ENCODE data around the gene FAM53B.

The FAM53B gene

GRCh38 chr10:124644236-124644635 is 99.9 kb downstream of the FAM53B start:
- no peak for DNase-seq

GRCh38 chr10:124643330-124644009 is 100.7 kb downstream of the FAM53B start:
- no peak for DNase-seq

GRCh38 chr10:124642088-124642710 is 102.0 kb downstream of the FAM53B start:
- peak; percentile 67 for DNase-seq

GRCh38 chr10:124641282-124642087 is 102.7 kb downstream of the FAM53B start:
- peak; percentile 96 for DNase-seq

GRCh38 chr10:124640538-124641231 is 103.5 kb downstream of the FAM53B start:
- DNase-seq = peak; percentile 96

- no peak for DNase-seq
These were observed 104.1 kb downstream of the FAM53B start for GRCh38 chr10:124640056-124640455.

GRCh38 chr10:124639646-124640045 is 104.5 kb downstream of the FAM53B start:
- no peak for DNase-seq

GRCh38 chr10:124639206-124639605 is 105.0 kb downstream of the FAM53B start:
- no peak for DNase-seq

- no peak for DNase-seq
These were observed 106.4 kb downstream of the FAM53B start for GRCh38 chr10:124637746-124638145.

- no peak for DNase-seq
These were observed 107.0 kb downstream of the FAM53B start for GRCh38 chr10:124637091-124637700.

- DNase-seq = no peak
These were observed 107.7 kb downstream of the FAM53B start for GRCh38 chr10:124636271-124636995.

GRCh38 chr10:124632566-124632965 is 111.6 kb downstream of the FAM53B start:
- DNase-seq = no peak

- DNase-seq = no peak
These were observed 112.1 kb downstream of the FAM53B start for GRCh38 chr10:124632064-124632531.

GRCh38 chr10:124630551-124630950 is 113.6 kb downstream of the FAM53B start:
- DNase-seq = no peak

- no peak for DNase-seq
These were observed 114.3 kb downstream of the FAM53B start for GRCh38 chr10:124629842-124630241.

GRCh38 chr10:124629415-124629814 is 114.8 kb downstream of the FAM53B start:
- no peak for DNase-seq

- DNase-seq = no peak
These were observed 115.5 kb downstream of the FAM53B start for GRCh38 chr10:124628676-124629021.

- no peak for DNase-seq
These were observed 116.1 kb downstream of the FAM53B start for GRCh38 chr10:124627866-124628675.

- DNase-seq = no peak
These were observed 117.3 kb downstream of the FAM53B start for GRCh38 chr10:124626759-124627380.

- DNase-seq = no peak
These were observed 118.3 kb downstream of the FAM53B start for GRCh38 chr10:124625831-124626238.

- DNase-seq = no peak
These were observed 119.3 kb downstream of the FAM53B start for GRCh38 chr10:124624895-124625294.

All from MV-4-11 (cell line).